ENCODE measurements around the gene ZNF678. TPM values are rescaled to one million over a fixed set of nuclear protein-coding genes. Genes with fewer than 3 reads are reported as not detected.

The ZNF678 gene
- total and polyA plus RNA-seq, 2 of the 8 experiments (the other 6 are each of a cell fraction or from before 2014, with no cell fraction given): 6.9 to 28.3 TPM

DNA sequence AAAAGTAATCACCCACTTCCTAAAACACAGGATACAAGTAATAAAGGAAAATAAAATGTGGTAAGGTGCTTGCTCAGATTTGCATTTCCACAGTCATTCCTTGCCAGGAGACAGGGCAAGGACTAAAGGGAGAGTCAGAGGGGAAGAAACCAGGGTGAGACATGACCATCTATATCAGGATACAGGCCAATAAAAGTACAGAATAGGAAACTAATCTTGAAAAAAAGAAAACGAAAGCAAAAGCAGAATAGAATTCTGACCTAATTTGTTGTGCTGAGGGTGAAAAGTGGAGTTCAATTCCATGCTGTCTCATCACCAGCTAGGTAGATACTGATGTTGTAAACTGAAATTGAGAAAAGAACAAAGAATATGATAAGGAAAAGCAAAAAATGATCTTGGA is 144.5 kb downstream of the ZNF678 start:
- no peaks in the 10 kb centered on the region for H3K79me2 ChIP-seq (ENCODE audit: control insufficient read depth in 1 of 2, insufficient read depth in 2 of 2, low read length in 2 of 2)
- H3K18ac ChIP-seq (ENCODE audit: extremely low read depth, low read length): no peak overlapping the region
- H3K9ac ChIP-seq (replicated peaks in 1 of 4; ENCODE audit: extremely low read depth in 1 of 4, low read depth in 3 of 4, low read length in 3 of 4): no peak overlapping the region
- no peaks in the 10 kb centered on the region for H3K23me2 ChIP-seq (ENCODE audit: low read depth, low read length)
- no peak overlapping the region for H4K8ac ChIP-seq (ENCODE audit: extremely low read depth, insufficient read depth, low read length)
- no peak overlapping the region for H3K56ac ChIP-seq (replicated peaks; ENCODE audit: insufficient read length, low read depth, low read length)
- POLR2A ChIA-PET (ENCODE audit: partially characterized antibody): no interaction called here
- H3K23ac ChIP-seq (ENCODE audit: insufficient read length): no peak overlapping the region
- H4K91ac ChIP-seq (replicated peaks; ENCODE audit: insufficient read length, low read length): no peak overlapping the region
- no peak overlapping the region for H2AK5ac ChIP-seq (ENCODE audit: low read depth, low read length)
- H3K4me3 ChIP-seq (ENCODE audit: extremely low read depth in 1 of 4, insufficient read depth in 2 of 4, low read depth in 3 of 4, low read length in 4 of 4): no peak overlapping the region
- no peak for DNase-seq (ENCODE audit: low read depth in 1 of 2, low spot score in 2 of 2)
- H2BK5ac ChIP-seq (ENCODE audit: low read depth, low read length): no peak overlapping the region
- 86% methylated on average over 1 of the region's 1 CpG; no CpG with 5 or more reads in 1 of the 2 experiments for WGBS, 2 experiments (ENCODE audit: extremely low coverage in 1 of 2, insufficient coverage in 1 of 2, insufficient read length in 1 of 2, insufficient replicate concordance in 2 of 2, low coverage in 1 of 2, low lambda C conversion rate in 2 of 2, missing lambda C conversion rate in 1 of 2)
- H3K4ac ChIP-seq (replicated peaks; ENCODE audit: insufficient read length, low read depth, low read length): no peak overlapping the region
- TF ChIP-seq TCF12 (IDR thresholded peaks at IDR 0.05; ENCODE audit: low read depth, low read length): no peak
- no peak for TF ChIP-seq RAD21 (IDR thresholded peaks at IDR 0.05 in 1 of 2, conservative IDR thresholded peaks at IDR 0.05 in 1 of 2; ENCODE audit: low read depth in 2 of 2, low read length in 2 of 2)
- TF ChIP-seq CREB1 (IDR thresholded peaks at IDR 0.05): no peak
- no peak for TF ChIP-seq EP300 (IDR thresholded peaks at IDR 0.05; ENCODE audit: borderline replicate concordance in 1 of 2, low read depth in 2 of 2, low read length in 2 of 2)
- CTCF ChIA-PET (ENCODE audit: partially characterized antibody): interaction anchor here (1.3 kb wide), 1 partner anchor 165 kb away, joined by 3 read pairs; no protein-coding TSS in a partner anchor
- no peaks in the 10 kb centered on the region for H3K27me3 ChIP-seq (replicated peaks in 1 of 4; ENCODE audit: control insufficient read depth in 3 of 4, extremely low read depth in 1 of 4, insufficient read depth in 3 of 4, low read length in 3 of 4)
- no peak overlapping the region for H2BK120ac ChIP-seq (replicated peaks; ENCODE audit: low read depth, low read length)
- no peaks in the 10 kb centered on the region for H4K20me1 ChIP-seq (replicated peaks in 1 of 2; ENCODE audit: control insufficient read depth in 1 of 2, insufficient read depth in 2 of 2, low read length in 2 of 2)
- H3K4me2 ChIP-seq (ENCODE audit: insufficient read depth in 1 of 2, low read depth in 2 of 2, low read length in 2 of 2): no peak overlapping the region
- no peak overlapping the region for H3K27ac ChIP-seq (ENCODE audit: low read depth, low read length)
- no peak overlapping the region for H2BK15ac ChIP-seq (ENCODE audit: low read length)
- H2BK20ac ChIP-seq (ENCODE audit: low read length): no peak overlapping the region
- no peak overlapping the region for H2BK12ac ChIP-seq (ENCODE audit: low read depth, low read length)
- H3K4me1 ChIP-seq (replicated peaks in 1 of 4; ENCODE audit: control insufficient read depth in 3 of 4, insufficient read depth in 4 of 4, low read length in 3 of 4): no peaks in the 10 kb centered on the region
- H2AFZ ChIP-seq (ENCODE audit: low read length): no peak overlapping the region
- H3K36me3 ChIP-seq (ENCODE audit: control insufficient read depth in 2 of 4, insufficient read depth in 4 of 4, low read length in 3 of 4): no peaks in the 10 kb centered on the region
- no peak overlapping the region for H4K5ac ChIP-seq (ENCODE audit: insufficient read length, low read depth, low read length)
- FAIRE-seq: no peak
- H3K14ac ChIP-seq (ENCODE audit: insufficient read length): no peak overlapping the region
- peaks cover 25 to 33% of the 10 kb centered on the region in 2 experiments for H3K9me3 ChIP-seq (ENCODE audit: insufficient read depth in 2 of 2, low read depth in 1 of 2, low read length in 1 of 2)
- no peaks in the 10 kb centered on the region for H3K79me1 ChIP-seq (ENCODE audit: low read depth, low read length)

Measured in H1 (cell line).